Brain microvascular endothelial cell (primary cell): Measurements from ENCODE around the gene SLC6A5.

Source experiments
- DNase-seq: peaks from one replicate; pipeline ENCODE4 v3.0.0-alpha.2; 2020
- H3K27ac ChIP-seq: fragments of 250-450 bp; sonication (Bioruptor Pico); 2 replicates; pipeline ENCODE4 v1.5.1; 2020; ENCODE audit warnings: mild to moderate bottlenecking, moderate library complexity
- H3K27me3 ChIP-seq: fragments of 250-450 bp; sonication (Bioruptor Pico); replicated peaks from 2 replicates; pipeline ENCODE4 v1.5.1; 2020; ENCODE audit warnings: mild to moderate bottlenecking
- H3K36me3 ChIP-seq: fragments of 250-450 bp; sonication (Bioruptor Pico); replicated peaks from 2 replicates; pipeline ENCODE4 v1.5.1; 2020; ENCODE audit warnings: mild to moderate bottlenecking
- H3K4me3 ChIP-seq: 2 replicates; pipeline ENCODE4 v1.5.1; 2011; ENCODE audit warnings: low read depth, mild to moderate bottlenecking, control low read depth, low read length, moderate library complexity
- in situ Hi-C: cut with HindIII; loops from 2 replicates; pipeline ENCODE4 v1.10.0; 2017; ENCODE audit warnings: low sequenced_read_pairs, low pct_ligation_motif_present
- TF ChIP-seq, protein P1 (sequence below): IDR thresholded peaks from 2 replicates; pipeline ENCODE4 v1.5.1; 2011; ENCODE audit warnings: low read depth, mild to moderate bottlenecking, moderate library complexity, low read length, control low read depth, inconsistent platforms; ENCODE audit errors: missing control alignments

SLC6A5 gene

GRCh38 chr11:20620988-20621387, 21.6 kb downstream of the SLC6A5 start:
- in situ Hi-C loops, result no loop called here
- DNase-seq, result no peak
- Histone ChIP-seq H3K27me3 (no peaks in the 10 kb centered on the region), H3K4me3 (no peak overlapping the region), H3K36me3 (no peaks in the 10 kb centered on the region), H3K27ac (no peak overlapping the region)
- TF ChIP-seq, protein P1, sequence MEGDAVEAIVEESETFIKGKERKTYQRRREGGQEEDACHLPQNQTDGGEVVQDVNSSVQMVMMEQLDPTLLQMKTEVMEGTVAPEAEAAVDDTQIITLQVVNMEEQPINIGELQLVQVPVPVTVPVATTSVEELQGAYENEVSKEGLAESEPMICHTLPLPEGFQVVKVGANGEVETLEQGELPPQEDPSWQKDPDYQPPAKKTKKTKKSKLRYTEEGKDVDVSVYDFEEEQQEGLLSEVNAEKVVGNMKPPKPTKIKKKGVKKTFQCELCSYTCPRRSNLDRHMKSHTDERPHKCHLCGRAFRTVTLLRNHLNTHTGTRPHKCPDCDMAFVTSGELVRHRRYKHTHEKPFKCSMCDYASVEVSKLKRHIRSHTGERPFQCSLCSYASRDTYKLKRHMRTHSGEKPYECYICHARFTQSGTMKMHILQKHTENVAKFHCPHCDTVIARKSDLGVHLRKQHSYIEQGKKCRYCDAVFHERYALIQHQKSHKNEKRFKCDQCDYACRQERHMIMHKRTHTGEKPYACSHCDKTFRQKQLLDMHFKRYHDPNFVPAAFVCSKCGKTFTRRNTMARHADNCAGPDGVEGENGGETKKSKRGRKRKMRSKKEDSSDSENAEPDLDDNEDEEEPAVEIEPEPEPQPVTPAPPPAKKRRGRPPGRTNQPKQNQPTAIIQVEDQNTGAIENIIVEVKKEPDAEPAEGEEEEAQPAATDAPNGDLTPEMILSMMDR, result no peak

DNA sequence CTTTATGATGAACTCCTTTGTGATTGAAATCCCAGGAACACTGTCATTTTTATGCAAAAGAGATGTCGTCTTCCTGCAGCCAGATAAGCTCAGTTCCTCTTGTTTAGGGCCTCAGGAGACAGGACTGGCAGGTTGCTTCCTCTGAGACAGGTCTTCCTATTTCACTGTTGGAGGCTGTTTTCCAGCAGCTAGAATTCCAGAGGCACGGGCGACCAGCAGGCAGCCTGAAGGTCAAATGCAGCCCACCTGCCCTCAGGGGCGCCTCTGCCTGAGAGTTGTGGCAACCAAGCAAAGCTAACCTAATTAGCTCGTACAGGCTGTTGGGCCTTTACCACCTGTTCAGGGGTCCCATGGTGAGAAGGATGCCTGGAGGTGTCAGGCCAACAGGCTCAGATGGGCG, 22.3 kb downstream of the SLC6A5 start:
- DNase-seq, result no peak
- Histone ChIP-seq H3K4me3 (no peak overlapping the region), H3K36me3 (no peaks in the 10 kb centered on the region), H3K27ac (no peak overlapping the region), H3K27me3 (no peaks in the 10 kb centered on the region)
- in situ Hi-C loops, result no loop called here
- TF ChIP-seq, protein P1, result no peak

GRCh38 chr11:20623252-20623651, 23.8 kb downstream of the SLC6A5 start:
- no peak overlapping the region for H3K4me3 ChIP-seq
- no peak overlapping the region for H3K27ac ChIP-seq
- TF ChIP-seq, protein P1, result no peak
- no peaks in the 10 kb centered on the region for H3K27me3 ChIP-seq
- H3K36me3 ChIP-seq, result no peaks in the 10 kb centered on the region
- no peak for DNase-seq
- in situ Hi-C loops, result no loop called here

- no peak for DNase-seq
- TF ChIP-seq, protein P1, result no peak
- in situ Hi-C loops, result no loop called here
- H3K4me3 ChIP-seq, result no peak overlapping the region
- no peaks in the 10 kb centered on the region for H3K36me3 ChIP-seq
- no peaks in the 10 kb centered on the region for H3K27me3 ChIP-seq
- no peak overlapping the region for H3K27ac ChIP-seq
Measured at GRCh38 chr11:20626279-20626678, 26.9 kb downstream of the SLC6A5 start.

GRCh38 chr11:20627026-20627425, 27.6 kb downstream of the SLC6A5 start:
- no peak overlapping the region for H3K27ac ChIP-seq
- DNase-seq, result no peak
- TF ChIP-seq, protein P1, result no peak
- no peak overlapping the region for H3K4me3 ChIP-seq
- in situ Hi-C loops, result no loop called here
- no peaks in the 10 kb centered on the region for H3K27me3 ChIP-seq
- no peaks in the 10 kb centered on the region for H3K36me3 ChIP-seq

GRCh38 chr11:20627701-20628100, 28.3 kb downstream of the SLC6A5 start:
- Histone ChIP-seq H3K36me3 (no peaks in the 10 kb centered on the region), H3K4me3 (no peak overlapping the region), H3K27ac (no peak overlapping the region), H3K27me3 (no peaks in the 10 kb centered on the region)
- in situ Hi-C loops, result no loop called here
- TF ChIP-seq, protein P1, result no peak
- no peak for DNase-seq
